D341Med (cell line): Measurements from ENCODE around the gene RASA4B.
"Not testable (repeated sequence)": the region's sequence is repeated elsewhere in the genome, so short reads cannot be mapped to it uniquely, and the experiment has no call there.

Source experiments
- DNase-seq: peaks from one replicate; pipeline ENCODE4 v3.0.0; 2012; ENCODE audit warnings: low spot score

RASA4B gene

DNA sequence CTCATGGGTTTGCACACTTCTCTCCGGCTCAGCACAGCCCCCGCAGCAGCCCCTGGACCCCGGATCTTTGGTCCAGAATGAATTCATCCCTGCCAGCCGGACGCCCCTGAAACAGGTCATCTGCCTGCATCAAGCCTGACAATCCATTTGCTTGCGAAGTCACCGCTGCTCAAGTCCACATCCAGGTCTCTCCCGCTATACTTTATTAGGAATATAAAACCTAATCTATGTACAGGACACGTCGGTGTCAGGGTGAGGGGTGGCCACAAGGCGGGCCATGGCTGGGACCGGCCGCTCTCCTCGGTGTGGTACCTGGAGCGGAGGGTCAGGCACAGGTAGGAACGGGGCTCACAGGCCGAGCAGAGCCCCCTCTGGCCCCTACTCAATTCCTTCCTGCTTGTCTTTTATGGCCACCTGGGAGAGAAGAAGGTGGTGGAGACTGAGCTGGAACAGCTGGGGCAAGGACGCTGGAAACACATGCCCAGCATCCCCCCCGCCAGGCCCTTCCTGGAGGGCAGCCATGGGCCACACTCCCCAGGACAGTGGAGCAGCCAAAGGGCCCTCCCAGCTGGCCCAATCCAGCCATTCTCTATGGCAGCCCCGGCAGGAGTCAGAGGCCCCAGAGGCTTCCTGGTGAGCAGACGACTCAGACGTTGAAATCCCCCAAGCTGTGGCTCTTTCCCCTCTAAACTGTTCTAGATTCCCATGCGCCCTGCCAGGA lies 44.1 kb downstream of the RASA4B start:
- no peak for DNase-seq

DNA sequence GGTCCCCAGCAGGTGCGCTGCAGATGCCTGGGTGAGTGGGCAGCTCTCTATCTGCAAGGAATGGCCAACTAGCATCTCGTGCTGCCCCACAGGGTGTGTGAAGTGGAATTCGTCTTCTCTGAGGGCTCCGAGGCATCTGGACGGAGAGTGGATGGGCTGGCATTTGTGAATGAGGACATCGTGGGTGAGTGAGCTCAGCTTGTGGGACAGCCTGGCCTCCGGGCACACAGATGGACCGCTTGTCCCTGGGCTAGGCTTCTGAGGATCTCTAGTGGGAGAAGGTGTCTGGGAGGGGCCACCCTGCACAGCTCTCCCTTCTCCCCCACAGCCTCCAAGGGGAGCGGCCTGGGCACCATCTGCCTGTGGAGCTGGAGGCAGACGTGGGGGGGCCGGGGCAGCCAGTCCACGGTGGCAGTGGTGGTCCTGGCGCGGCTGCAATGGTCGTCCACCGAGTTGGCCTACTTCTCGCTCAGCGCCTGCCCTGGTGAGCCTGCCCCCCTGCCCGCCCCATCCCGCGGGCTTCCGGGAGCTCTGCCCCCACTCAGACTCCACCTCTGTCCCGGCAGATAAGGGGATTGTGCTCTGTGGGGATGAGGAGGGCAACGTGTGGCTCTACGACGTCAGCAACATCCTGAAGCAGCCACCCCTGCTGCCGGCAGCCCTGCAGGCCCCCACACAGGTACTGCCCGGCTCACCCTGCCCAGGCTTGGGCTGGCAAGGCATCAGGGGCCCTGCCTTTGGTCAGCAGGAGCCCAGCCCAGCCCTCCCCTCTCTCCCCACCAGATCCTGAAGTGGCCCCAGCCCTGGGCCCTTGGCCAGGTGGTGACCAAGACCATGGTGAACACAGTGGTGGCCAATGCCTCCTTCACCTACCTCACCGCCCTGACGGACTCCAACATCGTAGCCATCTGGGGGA lies 45.2 kb downstream of the RASA4B start:
- no peak for DNase-seq

DNA sequence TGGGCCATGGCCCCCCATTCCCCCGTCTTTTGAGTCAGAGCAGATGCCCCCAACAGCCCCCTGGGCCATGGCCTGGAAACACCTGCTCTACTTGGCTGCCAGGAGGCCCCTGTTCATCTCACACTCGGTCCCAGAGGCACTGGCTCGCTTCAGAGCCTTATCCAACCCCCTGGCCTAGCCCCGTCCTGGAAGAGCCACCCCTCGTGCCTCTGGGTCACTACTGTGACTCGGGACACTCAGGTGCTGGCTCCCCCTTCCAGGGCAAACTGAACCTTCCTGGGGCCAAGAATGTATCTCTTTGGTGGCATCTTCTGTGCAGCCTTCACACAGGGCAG lies 45.8 kb downstream of the RASA4B start:
- DNase-seq = no peak

DNA sequence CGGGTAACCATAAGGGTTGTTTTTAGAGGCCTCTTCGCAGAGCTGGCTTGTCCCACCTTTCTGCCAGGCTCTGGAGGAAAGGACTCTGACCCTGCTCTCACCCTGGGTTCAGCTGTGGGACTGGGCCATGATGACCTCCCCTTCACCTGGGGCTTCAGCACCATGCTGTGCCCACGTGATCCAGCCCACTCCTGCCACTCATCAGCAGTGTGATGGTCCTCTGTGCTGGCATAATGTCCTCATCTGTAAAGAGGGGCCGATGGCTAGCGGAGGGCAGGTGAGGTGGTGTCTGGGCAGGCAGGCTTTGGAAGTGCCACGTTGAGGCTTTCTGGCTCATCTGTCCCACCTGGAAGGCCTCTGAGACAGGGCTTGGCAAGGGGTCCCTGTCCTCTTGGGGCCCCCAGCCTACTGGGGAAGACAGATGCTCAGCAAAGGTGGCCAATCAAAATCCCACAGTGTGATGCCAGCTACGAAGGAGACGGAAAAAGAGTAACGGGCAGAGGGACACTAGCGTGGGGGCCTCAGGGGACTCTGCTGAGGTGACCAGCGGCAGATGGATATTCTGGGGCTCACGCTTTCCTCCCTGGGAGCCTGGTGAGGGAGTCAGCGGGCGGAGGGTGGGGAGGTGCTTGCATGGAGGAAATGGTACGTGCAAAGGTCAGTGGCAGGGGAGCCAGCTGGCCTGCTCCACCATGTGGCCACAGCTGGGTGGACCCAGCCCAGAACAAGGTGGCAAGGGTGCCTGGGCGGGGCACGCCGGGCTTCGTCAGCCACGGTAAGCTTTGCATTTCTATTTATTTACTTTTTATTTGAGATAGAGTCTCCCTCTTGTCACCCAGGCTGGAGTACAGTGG lies 47.4 kb downstream of the RASA4B start:
- no peak for DNase-seq

DNA sequence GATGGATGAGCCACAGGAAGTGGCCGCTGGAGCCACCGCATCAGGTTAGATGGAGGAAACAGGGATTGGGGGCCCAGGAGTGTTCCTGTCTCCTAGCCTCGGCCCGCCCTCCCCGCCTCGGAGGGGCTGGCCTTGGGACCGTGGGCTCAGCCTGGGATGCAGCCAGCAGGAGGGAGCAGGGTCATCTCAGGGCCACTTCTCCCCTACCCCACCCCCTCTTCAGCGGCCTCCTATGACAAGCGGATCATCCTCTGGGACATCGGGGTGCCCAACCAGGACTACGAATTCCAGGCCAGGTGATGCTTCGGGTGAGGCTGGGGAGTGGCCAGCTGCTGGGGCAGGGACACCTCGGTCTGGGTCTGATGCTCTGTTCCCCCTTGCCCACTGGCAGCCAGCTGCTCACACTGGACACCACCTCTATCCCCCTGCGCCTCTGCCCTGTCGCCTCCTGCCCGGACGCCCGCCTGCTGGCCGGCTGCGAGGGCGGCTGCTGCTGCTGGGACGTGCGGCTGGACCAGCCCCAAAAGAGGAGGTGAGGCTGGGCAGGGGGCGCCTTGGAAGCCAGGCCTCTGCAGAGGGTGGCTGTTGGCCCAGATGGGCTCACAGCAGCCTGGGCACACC lies 48.1 kb downstream of the RASA4B start:
- DNase-seq = no peak

DNA sequence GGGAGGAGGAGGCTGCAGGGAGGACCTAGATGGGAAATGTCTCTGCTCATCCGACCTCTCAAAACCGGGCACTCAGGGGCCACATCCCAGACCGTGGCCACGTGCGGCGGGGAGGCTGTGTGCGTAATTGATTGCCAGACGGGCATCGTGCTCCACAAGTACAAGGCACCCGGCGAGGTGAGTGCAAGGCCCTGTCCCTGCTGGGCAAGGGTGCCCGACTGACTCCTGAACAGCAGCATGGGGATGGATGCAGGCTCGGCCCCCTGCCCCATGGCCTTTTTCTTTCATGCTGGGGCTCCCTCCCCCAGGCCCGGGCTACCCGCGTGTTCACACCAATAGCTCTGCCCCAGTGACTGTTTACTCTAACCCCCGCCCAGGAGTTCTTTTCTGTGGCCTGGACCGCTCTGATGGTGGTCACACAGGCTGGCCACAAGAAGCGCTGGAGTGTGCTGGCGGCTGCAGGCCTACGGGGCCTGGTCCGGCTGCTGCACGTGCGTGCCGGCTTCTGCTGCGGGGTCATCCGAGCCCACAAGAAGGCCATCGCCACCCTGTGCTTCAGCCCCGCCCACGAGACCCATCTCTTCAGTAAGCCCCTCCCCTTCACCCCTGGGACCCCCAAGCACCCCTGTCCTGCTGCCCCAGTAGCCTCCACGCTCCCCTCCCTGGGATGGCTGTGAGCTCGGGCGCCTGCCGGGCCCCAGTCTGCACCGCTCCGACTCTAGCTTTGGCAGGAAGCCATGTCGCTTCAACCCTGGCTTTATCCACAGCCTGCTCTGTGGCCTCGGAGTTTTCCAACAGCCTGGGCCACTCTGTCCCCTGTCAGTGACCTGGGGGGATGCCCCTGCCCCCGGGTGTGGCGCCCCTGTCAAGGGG lies 48.9 kb downstream of the RASA4B start:
- DNase-seq = no peak

DNA sequence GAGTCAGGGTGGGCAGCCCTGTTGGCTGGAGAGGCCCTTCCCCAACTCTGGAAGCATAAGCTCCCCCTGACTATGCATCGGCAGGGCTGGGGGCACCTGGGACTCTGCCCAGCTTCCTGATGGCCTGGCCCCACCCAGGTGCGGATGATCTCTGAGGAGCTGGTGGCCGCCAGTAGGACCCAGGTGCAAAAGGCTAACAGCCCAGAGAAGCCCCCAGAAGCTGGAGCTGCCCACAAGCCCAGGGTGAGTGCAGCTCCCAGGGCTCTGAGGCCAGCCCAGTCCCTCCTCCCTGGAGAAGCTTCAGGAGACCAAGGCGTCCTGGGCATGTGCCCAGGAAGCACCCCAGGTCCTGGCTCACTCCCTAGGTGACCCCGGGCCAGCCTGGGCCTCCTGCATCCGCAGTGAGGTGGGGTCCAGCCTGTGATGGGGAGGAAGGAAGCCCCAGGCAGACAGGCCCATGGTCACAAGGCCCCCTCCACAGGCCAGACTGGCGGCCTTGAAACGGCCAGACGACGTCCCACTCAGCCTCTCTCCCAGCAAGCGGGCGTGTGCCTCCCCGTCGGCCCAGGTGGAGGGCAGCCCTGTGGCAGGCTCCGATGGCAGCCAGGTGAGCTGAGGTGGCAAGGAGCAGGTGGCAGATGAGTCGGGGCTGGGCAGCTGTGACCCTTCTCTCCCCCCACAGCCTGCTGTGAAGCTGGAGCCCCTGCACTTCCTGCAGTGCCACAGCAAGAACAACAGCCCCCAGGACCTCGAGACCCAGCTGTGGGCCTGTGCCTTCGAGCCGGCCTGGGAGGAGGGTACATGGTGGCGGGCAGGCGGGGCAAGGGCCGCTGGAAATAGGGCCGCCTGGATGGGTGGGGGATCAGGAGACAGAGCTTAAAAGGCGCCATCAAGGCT lies 49.7 kb downstream of the RASA4B start:
- no peak for DNase-seq

DNA sequence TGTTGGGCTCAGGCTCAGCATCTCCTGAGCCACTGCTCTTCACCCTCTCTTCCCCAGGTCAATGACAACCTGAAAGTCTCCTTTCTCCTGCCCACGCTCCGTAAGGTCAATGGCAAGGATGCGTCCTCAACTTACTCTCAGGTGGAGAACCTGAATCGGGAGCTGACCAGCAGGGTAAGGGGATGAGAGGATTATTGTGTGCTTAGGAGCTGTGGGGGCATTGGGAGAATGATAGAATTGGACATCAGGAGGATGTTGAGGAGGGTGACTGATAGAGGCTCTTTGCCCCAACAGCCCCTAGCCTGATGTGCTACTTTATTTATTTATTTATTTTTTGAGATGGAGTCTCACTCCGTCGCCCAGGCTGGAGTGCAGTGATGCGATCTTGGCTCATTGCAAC lies 51.5 kb downstream of the RASA4B start:
- DNase-seq = no peak

DNA sequence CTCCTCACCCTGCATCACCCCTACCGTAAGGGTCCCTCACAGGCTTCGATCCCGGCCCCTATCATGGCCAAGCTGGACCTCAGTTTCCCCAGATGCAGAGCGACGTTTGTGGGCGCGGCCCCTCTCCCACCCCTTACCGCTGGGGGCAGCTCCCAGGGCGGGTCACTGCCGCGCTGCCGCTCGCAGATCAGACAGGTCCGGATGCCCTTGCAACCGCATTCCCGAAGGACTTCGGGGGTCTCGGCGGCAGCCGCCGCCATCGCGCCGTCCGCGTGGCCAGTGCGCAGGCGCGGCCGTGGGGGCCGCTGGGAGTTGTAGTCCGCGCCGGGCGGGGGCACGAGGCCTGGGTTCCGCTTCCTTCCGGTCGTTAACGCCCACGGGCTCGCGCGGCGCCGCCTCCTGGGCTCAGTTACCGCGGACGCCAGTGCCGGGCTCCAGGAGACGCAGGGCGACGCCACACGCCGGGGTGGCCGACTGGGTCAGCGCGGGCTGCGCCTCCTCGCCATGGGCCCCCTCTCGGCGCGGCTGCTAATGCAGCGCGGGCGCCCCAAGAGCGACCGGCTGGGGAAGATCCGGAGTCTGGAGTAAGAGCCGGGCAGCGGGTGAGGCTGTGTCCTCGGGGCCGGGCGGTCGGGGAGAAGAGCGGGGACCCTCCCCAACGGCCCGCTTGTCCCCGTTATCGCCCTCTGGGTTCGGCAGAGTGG lies 52.8 kb downstream of the RASA4B start, which contains the start of the genes ALKBH4 and LRWD1:
Gene ALKBH4 (minus strand): TSS at position 287 of the 704 bp plus-strand sequence. CDS start 27 bp downstream, at position 260.
Gene LRWD1 (plus strand): TSS at position 408 of the 704 bp plus-strand sequence. CDS start 97 bp downstream, at position 505.
- peak; percentile 100 for DNase-seq

DNA sequence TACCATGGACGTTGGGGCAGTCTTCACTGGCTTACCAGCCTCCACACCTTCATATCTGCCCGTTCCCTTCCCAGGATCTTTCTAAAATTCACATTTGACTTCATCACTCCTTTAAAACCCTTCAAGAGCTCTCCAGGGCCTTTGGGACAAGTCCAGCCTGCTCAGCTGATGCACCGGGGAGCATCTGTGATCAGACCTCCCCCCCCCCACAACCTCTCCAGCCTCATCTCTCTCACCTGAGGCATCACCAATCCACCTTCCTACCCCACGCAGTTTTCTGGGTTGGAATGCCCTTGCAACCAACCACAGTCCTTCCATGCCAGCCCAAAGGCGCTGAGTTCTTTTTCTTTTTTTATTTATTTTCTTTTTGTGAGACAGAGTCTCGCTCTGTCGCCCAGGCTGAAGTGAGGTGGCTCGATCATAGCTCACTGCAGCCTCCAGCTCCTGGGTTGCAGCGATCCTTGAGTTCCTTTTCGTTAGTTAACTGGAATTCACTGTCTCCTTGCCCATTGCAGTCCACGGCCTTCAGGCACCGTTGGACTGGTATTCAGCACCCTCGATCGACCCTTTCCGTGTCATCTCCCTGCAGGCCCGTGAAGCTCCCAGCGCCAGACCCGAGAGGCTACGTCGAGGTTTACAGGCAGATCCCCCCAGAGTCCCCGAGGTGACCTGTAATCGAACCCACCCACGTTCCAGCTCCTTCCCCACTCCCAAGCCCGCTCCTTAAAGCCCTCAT lies 53.6 kb downstream of the RASA4B start:
- no peak for DNase-seq

DNA sequence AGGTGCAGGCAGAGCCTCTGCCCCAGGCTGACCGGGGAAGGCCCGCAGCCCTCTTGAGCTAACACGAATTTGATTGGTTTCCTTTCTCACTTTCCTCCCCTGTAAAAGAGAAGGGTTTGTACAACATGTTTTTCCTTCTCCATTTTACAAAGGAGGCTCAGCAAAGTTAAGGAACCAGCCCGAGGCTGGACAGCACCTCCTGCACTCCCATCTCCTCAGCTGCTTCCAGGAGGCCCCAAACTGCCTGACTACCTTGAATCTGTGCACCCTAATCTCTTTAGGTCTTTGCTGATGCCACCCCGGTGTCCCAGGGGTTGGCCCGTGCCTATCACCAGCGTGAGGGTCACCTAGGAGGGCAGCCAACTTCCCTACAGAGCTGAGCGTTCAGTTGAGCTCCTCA lies 57.1 kb downstream of the RASA4B start:
- no peak for DNase-seq

DNA sequence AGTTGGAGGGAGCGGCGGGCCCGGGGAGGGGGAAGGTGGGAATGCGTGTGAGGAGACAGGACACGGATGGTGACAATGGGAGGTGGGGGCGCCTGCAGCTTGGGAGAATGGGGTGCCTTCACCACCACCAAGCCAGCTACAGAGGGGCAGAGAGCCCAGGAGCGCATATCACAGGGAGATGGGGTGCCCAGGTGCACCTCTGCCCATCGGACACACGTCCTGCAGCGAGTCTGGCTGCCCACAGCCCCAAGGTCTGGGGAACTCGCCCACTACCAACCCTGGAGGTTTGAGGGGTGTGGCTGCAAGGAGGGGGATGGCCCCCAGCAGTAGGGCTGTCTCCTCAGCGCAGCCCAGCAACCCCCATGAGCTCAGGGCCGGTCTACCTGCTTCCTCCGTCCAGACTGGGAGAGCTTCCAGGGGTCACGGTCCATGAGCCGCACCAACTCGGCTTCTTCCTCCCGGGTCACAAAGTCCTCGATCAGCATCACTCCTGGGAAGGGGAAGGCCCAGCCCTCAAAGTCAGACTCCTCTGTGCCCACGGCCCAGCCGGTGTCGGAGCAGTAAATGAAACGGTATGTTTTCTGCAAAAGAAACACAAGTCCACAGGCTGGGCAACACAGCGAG lies 58.2 kb downstream of the RASA4B start:
- DNase-seq = no peak

DNA sequence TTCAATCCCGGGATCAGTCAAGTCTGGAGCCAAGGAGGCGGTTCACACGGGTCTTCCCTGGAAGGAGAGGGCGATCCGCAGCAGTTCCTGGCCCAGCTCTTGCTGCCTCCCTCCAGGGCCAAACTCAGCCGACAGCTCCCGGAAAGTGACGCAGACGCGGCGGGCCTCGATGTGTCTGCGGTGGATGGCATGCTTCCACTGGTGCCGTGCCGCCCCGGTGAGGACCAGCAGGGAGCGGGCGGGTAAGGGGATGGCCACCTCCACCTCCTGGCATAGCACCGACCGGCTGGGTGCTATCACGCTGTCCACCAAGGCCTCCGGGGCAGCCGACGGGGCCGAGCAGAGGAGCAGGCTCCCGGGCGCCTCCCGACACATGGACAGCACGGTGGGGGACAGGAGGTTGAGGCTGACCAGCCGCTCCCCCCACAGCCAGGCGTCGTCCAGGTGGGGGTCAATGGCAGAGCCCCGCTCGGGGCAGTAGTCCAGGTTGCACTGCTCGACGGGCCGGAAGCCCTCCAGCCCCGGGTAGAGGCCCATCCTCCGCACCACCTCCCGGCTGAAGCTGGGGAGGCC lies 60.1 kb downstream of the RASA4B start:
- no peak for DNase-seq

DNA sequence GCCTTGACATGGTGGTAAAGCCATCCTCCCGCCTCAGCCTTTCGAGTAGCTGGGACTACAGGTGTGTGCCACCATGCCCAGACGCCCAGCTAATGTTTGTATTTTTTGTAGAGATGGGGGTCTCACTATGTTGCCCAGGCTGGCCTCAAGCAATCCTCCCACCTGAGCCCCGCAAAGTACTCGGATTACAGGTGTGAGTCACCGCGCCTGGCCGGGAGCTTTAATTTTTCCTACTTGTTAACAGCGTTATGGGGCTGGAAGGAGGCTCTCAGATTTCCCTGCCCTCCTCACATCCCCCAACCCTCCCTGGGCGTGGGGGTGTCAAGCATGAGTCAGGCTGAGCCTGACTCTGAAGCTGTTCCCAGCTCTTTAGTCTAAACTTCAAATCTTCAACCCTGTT lies 61.2 kb downstream of the RASA4B start:
- DNase-seq = no peak

DNA sequence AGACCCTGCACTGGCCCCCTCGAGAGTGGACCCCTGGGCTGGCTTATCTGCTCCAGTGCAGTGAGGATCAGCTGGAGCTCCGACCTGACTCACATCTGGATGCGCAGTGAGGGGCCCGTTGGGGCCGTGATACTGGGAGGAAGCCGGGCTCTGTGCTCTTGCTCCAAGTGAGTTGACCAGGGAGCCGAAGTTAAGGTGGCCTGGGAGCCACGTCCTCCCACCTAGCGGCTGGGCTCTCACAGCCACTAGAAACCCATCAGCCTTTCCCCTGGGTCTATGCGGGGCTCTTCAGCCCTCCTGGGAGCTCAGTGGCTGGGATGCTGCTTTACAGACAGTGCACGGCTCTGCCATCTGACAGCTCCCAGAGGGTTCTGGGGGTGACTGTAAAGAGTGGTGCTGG lies 62.0 kb downstream of the RASA4B start:
- DNase-seq = no peak

DNA sequence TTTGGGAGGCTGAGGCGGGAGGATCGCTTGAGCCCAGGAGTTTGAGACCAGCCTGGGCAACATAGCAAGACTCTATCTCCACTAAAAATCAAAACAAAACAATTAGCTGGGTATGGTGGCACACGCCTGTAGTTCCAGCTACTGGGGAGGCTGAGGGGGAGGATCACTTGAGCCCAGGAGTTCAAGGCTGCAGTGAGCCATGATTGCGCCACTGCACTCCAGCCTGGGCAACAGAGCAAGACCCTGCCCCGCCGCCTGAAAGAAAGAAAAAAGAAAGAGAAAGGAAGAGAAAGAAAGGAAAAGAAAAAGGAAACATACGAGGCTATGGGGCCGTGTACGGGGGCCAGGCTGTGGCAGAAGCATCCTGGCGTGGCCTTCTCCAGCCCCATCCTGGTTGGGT lies 62.6 kb downstream of the RASA4B start:
- DNase-seq = not testable (repeated sequence)

DNA sequence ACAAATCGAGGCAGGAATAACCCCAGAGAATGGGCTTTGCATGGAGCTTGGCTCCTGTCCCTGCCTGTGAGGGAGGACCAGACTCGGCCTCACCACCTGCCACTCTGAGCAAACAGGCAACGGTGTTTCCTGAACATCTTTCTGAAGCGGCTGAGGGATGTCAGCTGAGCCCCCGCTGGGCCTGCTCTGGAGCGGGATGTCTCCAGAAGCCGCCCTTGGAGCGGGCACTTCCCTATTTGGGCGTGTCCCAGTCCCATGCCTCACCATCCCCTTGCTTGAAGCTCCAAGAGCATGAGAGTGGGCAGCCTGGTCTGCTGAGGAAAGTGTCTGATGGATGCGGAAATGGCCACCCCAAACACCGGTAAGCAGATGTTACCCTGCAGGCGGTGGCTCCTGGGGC lies 63.1 kb downstream of the RASA4B start:
- no peak for DNase-seq

DNA sequence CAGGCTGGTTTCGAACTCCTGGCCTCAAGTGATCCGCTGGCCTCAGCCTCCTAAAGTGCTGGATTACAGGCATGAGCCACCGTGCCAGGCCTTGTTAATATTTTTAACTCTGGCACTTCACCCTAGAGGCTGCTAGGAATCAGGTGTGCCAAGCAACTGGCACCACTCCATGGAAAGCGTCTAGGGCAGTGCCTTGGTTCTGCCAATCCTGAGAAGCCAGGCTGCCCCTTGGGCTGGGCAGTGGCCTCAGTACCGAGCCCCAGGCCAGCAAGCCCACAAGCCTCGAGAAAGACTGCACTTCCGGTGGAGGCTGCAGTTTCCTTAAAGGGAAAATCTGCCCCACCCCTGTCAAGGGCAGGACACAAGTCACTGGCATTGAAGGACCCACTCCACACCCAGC lies 64.3 kb downstream of the RASA4B start:
- DNase-seq = no peak
